Uterus (tissue), 4 donors: ENCODE data around the gene COL27A1. TPM values are rescaled to one million over a fixed set of nuclear protein-coding genes. Genes with fewer than 3 reads are reported as not detected.

Experiments used
- DNase-seq, 2 donors: peaks; one replicate each; pipeline ENCODE4 v3.0.0-alpha.2; 2019 to 2020
- H3K27ac ChIP-seq, 2 donors: fragments of 200-600 bp; sonication (generic); 1 replicate in 1 of 2; 2 replicates in 1 of 2; pipeline ENCODE4 v1.5.1; 2016 to 2018
- H3K27me3 ChIP-seq, 2 donors: fragments of 200-600 bp; sonication (generic); one replicate each; pipeline ENCODE4 v1.5.1; 2018 to 2019; ENCODE audit warnings: control low read depth in 1 of 2
- H3K36me3 ChIP-seq, 2 donors: fragments of 200-600 bp; sonication (generic); one replicate each; pipeline ENCODE4 v1.5.1; 2019; ENCODE audit warnings: control low read depth in 1 of 2
- H3K4me1 ChIP-seq, 2 donors: fragments of 200-600 bp; sonication (generic); one replicate each; pipeline ENCODE4 v1.5.1; 2018 to 2019; ENCODE audit warnings: control low read depth in 1 of 2
- H3K4me3 ChIP-seq, 2 donors: fragments of 200-600 bp; sonication (generic); 1 replicate in 1 of 2; 2 replicates in 1 of 2; pipeline ENCODE4 v1.5.1; 2018 to 2019; ENCODE audit warnings: mild to moderate bottlenecking in 1 of 2
- H3K9me3 ChIP-seq, 2 donors: fragments of 200-600 bp; sonication (generic); one replicate each; pipeline ENCODE4 v1.5.1; 2019; ENCODE audit warnings: control low read depth in 1 of 2
- CTCF ChIP-seq, 4 experiments: fragments of 200-600 bp in 2 of 4; fragments of 450-650 bp in 2 of 4; sonication (generic) in 2 of 4; IDR thresholded peaks; one replicate each; pipeline ENCODE4 v1.5.1; 2016 to 2019; ENCODE audit warnings: antibody characterized with exemption in 4 of 4, mild to moderate bottlenecking in 2 of 4, moderate library complexity in 1 of 4
- POLR2A ChIP-seq, 2 donors: fragments of 450-650 bp; IDR thresholded peaks; one replicate each; pipeline ENCODE4 v1.6.1; 2016; ENCODE audit warnings: antibody characterized with exemption in 2 of 2, mild to moderate bottlenecking in 1 of 2, moderate library complexity in 1 of 2
- intact Hi-C: fragments of 100-400 bp; cut with DNase I; formaldehyde crosslinking; loops from one replicate; pipeline ENCODE4 v1.15.1; 2023; ENCODE audit warnings: low total_unique reads
- total RNA-seq, 4 donors: library from RNA; depleted of rRNA in 3 of 4; stranded (reverse); fragments of >200 nt in 3 of 4; gene quantifications; one replicate each; pipeline versions ENCODE4 v1.1.0 to v1.2.4, GENCODE V29; 2014 to 2023
- donor health status: DM: yes; HTN: yes; CAD: no.

COL27A1 gene
- total RNA-seq, 4 donors from 2014 or later = 7.9 to 52.9 (median 43.3) TPM

GRCh38 chr9:114185570-114186490, 30.5 kb downstream of the COL27A1 start:
- H3K36me3 ChIP-seq = no peaks in the 10 kb centered on the region
- H3K4me1 ChIP-seq = peaks cover 0 to 5% of the 10 kb centered on the region in 2 donors
- no peak for TF ChIP-seq POLR2A (IDR thresholded peaks at IDR 0.05)
- no peak for TF ChIP-seq CTCF (IDR thresholded peaks at IDR 0.05)
- peaks cover 0 to 5% of the 10 kb centered on the region in 2 donors for H3K9me3 ChIP-seq
- no peak overlapping the region for H3K27ac ChIP-seq
- intact Hi-C loops = no loop called here
- no peaks in the 10 kb centered on the region for H3K27me3 ChIP-seq
- no peak for DNase-seq
- H3K4me3 ChIP-seq = no peak overlapping the region

GRCh38 chr9:114186605-114187289, 31.4 kb downstream of the COL27A1 start:
- intact Hi-C loops = no loop called here
- no peak for DNase-seq
- TF ChIP-seq CTCF (IDR thresholded peaks at IDR 0.05) = no peak
- peaks cover 0 to 5% of the 10 kb centered on the region in 2 donors for H3K9me3 ChIP-seq
- no peak overlapping the region for H3K27ac ChIP-seq
- H3K4me1 ChIP-seq = no peaks in the 10 kb centered on the region
- H3K4me3 ChIP-seq = no peak overlapping the region
- H3K27me3 ChIP-seq = no peaks in the 10 kb centered on the region
- no peaks in the 10 kb centered on the region for H3K36me3 ChIP-seq

GRCh38 chr9:114187827-114188226, 32.5 kb downstream of the COL27A1 start:
- intact Hi-C loops = no loop called here
- Histone ChIP-seq H3K4me3 (no peak overlapping the region), H3K9me3 (peaks cover 0 to 5% of the 10 kb centered on the region in 2 donors), H3K27me3 (no peaks in the 10 kb centered on the region), H3K36me3 (no peaks in the 10 kb centered on the region), H3K4me1 (no peaks in the 10 kb centered on the region), H3K27ac (no peak overlapping the region)
- DNase-seq = no peak
- TF ChIP-seq POLR2A (IDR thresholded peaks at IDR 0.05) (no peak), CTCF (IDR thresholded peaks at IDR 0.05) (no peak)

- intact Hi-C loops = no loop called here
- H3K36me3 ChIP-seq = no peaks in the 10 kb centered on the region
- H3K9me3 ChIP-seq = peaks cover 0 to 5% of the 10 kb centered on the region in 2 donors
- DNase-seq = no peak
- no peaks in the 10 kb centered on the region for H3K4me1 ChIP-seq
- H3K27ac ChIP-seq = no peak overlapping the region
- TF ChIP-seq CTCF (IDR thresholded peaks at IDR 0.05) (no peak), POLR2A (IDR thresholded peaks at IDR 0.05) (no peak)
- no peak overlapping the region for H3K4me3 ChIP-seq
- H3K27me3 ChIP-seq = no peaks in the 10 kb centered on the region
These were observed 34.7 kb downstream of the COL27A1 start for GRCh38 chr9:114189823-114190562.
